Immature natural killer cell (primary cell): Measurements from ENCODE around the gene MYRIP. TPM values are rescaled to one million over a fixed set of nuclear protein-coding genes. Genes with fewer than 3 reads are reported as not detected.

Source experiments
- DNase-seq, 3 donors: peaks; one replicate each; pipeline ENCODE4 v3.0.0; 2022; ENCODE audit warnings: mixed read lengths in 1 of 3
- H3K27ac Mint-ChIP-seq, 6 donors: one replicate each; pipeline ENCODE4 v1.8.0; 2020; ENCODE audit warnings: mixed read lengths in 6 of 6, mild to moderate bottlenecking in 5 of 6, inconsistent platforms in 4 of 6, moderate library complexity in 3 of 6
- H3K27me3 Mint-ChIP-seq, 3 donors: one replicate each; pipeline ENCODE4 v1.8.0; 2020 to 2021; ENCODE audit warnings: low read depth in 3 of 3, mild to moderate bottlenecking in 3 of 3, mixed read lengths in 3 of 3, moderate library complexity in 3 of 3, inconsistent platforms in 1 of 3
- H3K36me3 Mint-ChIP-seq, 3 donors: one replicate each; pipeline ENCODE4 v1.8.0; 2020; ENCODE audit warnings: mixed read lengths in 3 of 3, inconsistent platforms in 2 of 3, mild to moderate bottlenecking in 2 of 3
- H3K4me1 Mint-ChIP-seq, 2 donors: one replicate each; pipeline ENCODE4 v1.8.0; 2020; ENCODE audit warnings: inconsistent platforms in 2 of 2, mild to moderate bottlenecking in 2 of 2, mixed read lengths in 2 of 2, moderate library complexity in 1 of 2
- H3K4me3 Mint-ChIP-seq, 5 donors: one replicate each; pipeline ENCODE4 v1.8.0; 2020; ENCODE audit warnings: mild to moderate bottlenecking in 5 of 5, mixed read lengths in 5 of 5, inconsistent platforms in 3 of 5, moderate library complexity in 3 of 5
- H3K9me3 Mint-ChIP-seq, 6 donors: one replicate each; pipeline ENCODE4 v1.8.0; 2020; ENCODE audit warnings: mild to moderate bottlenecking in 6 of 6, mixed read lengths in 6 of 6, inconsistent platforms in 4 of 6, moderate library complexity in 3 of 6
- polyA plus RNA-seq, 3 donors: library from polyadenylated mRNA; unstranded; fragments of 300-500 nt; fragmentation: Illumina TruSeq; gene quantifications; one replicate each; pipeline ENCODE4 v1.2.3, GENCODE V29; 2021

Gene MYRIP
- polyA plus RNA-seq, 3 donors from 2014 or later = 0.06 TPM; not detected in 2

GRCh38 chr3:40298075-40298474 is 488.7 kb downstream of the MYRIP start:
- no peak for DNase-seq
- Mint-ChIP-seq H3K27ac (no peak overlapping the region), H3K27me3 (peaks cover 0 to 3% (median 0%) of the 10 kb centered on the region in 3 donors), H3K4me1 (no peaks in the 10 kb centered on the region), H3K4me3 (no peak overlapping the region), H3K36me3 (peaks cover 16 to 30% (median 27%) of the 10 kb centered on the region in 3 donors), H3K9me3 (peaks cover 0 to 2% (median 0%) of the 10 kb centered on the region in 6 donors)

- H3K4me3 Mint-ChIP-seq = no peak overlapping the region
- H3K27me3 Mint-ChIP-seq = peaks cover 0 to 3% (median 0%) of the 10 kb centered on the region in 3 donors
- no peak overlapping the region for H3K27ac Mint-ChIP-seq
- no peaks in the 10 kb centered on the region for H3K4me1 Mint-ChIP-seq
- no peak for DNase-seq
- H3K9me3 Mint-ChIP-seq = peaks cover 0 to 2% (median 0%) of the 10 kb centered on the region in 6 donors
- H3K36me3 Mint-ChIP-seq = peaks cover 16 to 30% (median 24%) of the 10 kb centered on the region in 3 donors
Measured at GRCh38 chr3:40299130-40299720, 489.8 kb downstream of the MYRIP start.

- Mint-ChIP-seq H3K4me1 (no peaks in the 10 kb centered on the region), H3K27ac (no peak overlapping the region), H3K9me3 (peaks cover 0 to 2% (median 0%) of the 10 kb centered on the region in 6 donors), H3K4me3 (no peak overlapping the region), H3K27me3 (peaks cover 0 to 3% (median 0%) of the 10 kb centered on the region in 3 donors), H3K36me3 (peaks cover 12 to 25% (median 19%) of the 10 kb centered on the region in 3 donors)
- no peak for DNase-seq
Measured at GRCh38 chr3:40299721-40300335, 490.4 kb downstream of the MYRIP start.

- H3K4me3 Mint-ChIP-seq = no peak overlapping the region
- DNase-seq = no peak
- H3K27me3 Mint-ChIP-seq = peaks cover 0 to 3% (median 0%) of the 10 kb centered on the region in 3 donors
- no peaks in the 10 kb centered on the region for H3K4me1 Mint-ChIP-seq
- no peak overlapping the region for H3K27ac Mint-ChIP-seq
- peaks cover 12 to 14% (median 13%) of the 10 kb centered on the region in 3 donors for H3K36me3 Mint-ChIP-seq
- H3K9me3 Mint-ChIP-seq = peaks cover 0 to 2% (median 0%) of the 10 kb centered on the region in 6 donors
Measured at GRCh38 chr3:40302784-40303183, 493.4 kb downstream of the MYRIP start.

GRCh38 chr3:40304352-40304751 is 494.9 kb downstream of the MYRIP start:
- Mint-ChIP-seq H3K27me3 (peaks cover under 1 to 8% (median under 1%) of the 10 kb centered on the region in 3 donors), H3K36me3 (peaks cover 12 to 14% (median 13%) of the 10 kb centered on the region in 3 donors), H3K4me3 (no peak overlapping the region), H3K4me1 (peaks cover 7 to 8% of the 10 kb centered on the region in 2 donors), H3K9me3 (peaks cover 0 to 2% (median 0%) of the 10 kb centered on the region in 6 donors), H3K27ac (no peak overlapping the region)
- DNase-seq = no peak

- no peak for DNase-seq
- H3K4me1 Mint-ChIP-seq = peaks cover 24 to 27% of the 10 kb centered on the region in 2 donors
- H3K27me3 Mint-ChIP-seq = peaks cover 7 to 9% (median 8%) of the 10 kb centered on the region in 3 donors
- H3K9me3 Mint-ChIP-seq = peaks cover 0 to 2% (median 0%) of the 10 kb centered on the region in 6 donors
- no peak overlapping the region for H3K27ac Mint-ChIP-seq
- peaks cover 3 to 5% (median 4%) of the 10 kb centered on the region in 3 donors for H3K36me3 Mint-ChIP-seq
- H3K4me3 Mint-ChIP-seq = no peak overlapping the region
Measured at GRCh38 chr3:40306336-40306735, 496.9 kb downstream of the MYRIP start.

- no peak overlapping the region for H3K4me3 Mint-ChIP-seq
- DNase-seq = no peak
- peaks cover 7 to 9% (median 8%) of the 10 kb centered on the region in 3 donors for H3K27me3 Mint-ChIP-seq
- no peaks in the 10 kb centered on the region for H3K9me3 Mint-ChIP-seq
- H3K36me3 Mint-ChIP-seq = peaks cover 0 to 10% (median 9%) of the 10 kb centered on the region in 3 donors
- H3K27ac Mint-ChIP-seq = no peak overlapping the region
- H3K4me1 Mint-ChIP-seq = peaks cover 31 to 35% of the 10 kb centered on the region in 2 donors
Measured at GRCh38 chr3:40307176-40307575, 497.8 kb downstream of the MYRIP start.

GRCh38 chr3:40308725-40309417 is 499.5 kb downstream of the MYRIP start:
- no peak for DNase-seq
- H3K9me3 Mint-ChIP-seq = no peaks in the 10 kb centered on the region
- peaks cover 3 to 19% (median 18%) of the 10 kb centered on the region in 3 donors for H3K36me3 Mint-ChIP-seq
- peaks cover 7 to 9% (median 8%) of the 10 kb centered on the region in 3 donors for H3K27me3 Mint-ChIP-seq
- peak overlapping the region; percentile 99 to 100 (median 99) for H3K4me3 Mint-ChIP-seq
- peak overlapping the region; percentile 95 to 99 (median 98) for H3K27ac Mint-ChIP-seq
- peaks cover 37 to 46% of the 10 kb centered on the region in 2 donors for H3K4me1 Mint-ChIP-seq

- DNase-seq = peak; percentile 98 to 99 (median 98)
- H3K27ac Mint-ChIP-seq = peak within 1 kb of the TSS; percentile 95 to 99 (median 98)
- peaks cover 3 to 22% (median 19%) of the 10 kb centered on the region in 3 donors for H3K36me3 Mint-ChIP-seq
- no peaks in the 10 kb centered on the region for H3K9me3 Mint-ChIP-seq
- H3K27me3 Mint-ChIP-seq = peaks cover 7 to 9% (median 8%) of the 10 kb centered on the region in 3 donors
- peak within 1 kb of the TSS; percentile 99 to 100 (median 99) for H3K4me3 Mint-ChIP-seq
- H3K4me1 Mint-ChIP-seq = peaks cover 37 to 52% of the 10 kb centered on the region in 2 donors
Measured at GRCh38 chr3:40309418-40309924, 500.1 kb downstream of the MYRIP start, which contains the start of gene EIF1B. Gene EIF1B, plus strand, starts transcription at chr3:40309707. Its CDS starts 235 bp downstream, at chr3:40309942.
